ENCODE results near the gene GIGYF2. TPM values are rescaled to one million over a fixed set of nuclear protein-coding genes. Genes with fewer than 3 reads are reported as not detected.

Gene GIGYF2
- total RNA-seq, 1 donor, result 57.2 TPM

- H2AFZ ChIP-seq (ENCODE audit: low read length), result no peak overlapping the region
- TF ChIP-seq, protein P1, sequence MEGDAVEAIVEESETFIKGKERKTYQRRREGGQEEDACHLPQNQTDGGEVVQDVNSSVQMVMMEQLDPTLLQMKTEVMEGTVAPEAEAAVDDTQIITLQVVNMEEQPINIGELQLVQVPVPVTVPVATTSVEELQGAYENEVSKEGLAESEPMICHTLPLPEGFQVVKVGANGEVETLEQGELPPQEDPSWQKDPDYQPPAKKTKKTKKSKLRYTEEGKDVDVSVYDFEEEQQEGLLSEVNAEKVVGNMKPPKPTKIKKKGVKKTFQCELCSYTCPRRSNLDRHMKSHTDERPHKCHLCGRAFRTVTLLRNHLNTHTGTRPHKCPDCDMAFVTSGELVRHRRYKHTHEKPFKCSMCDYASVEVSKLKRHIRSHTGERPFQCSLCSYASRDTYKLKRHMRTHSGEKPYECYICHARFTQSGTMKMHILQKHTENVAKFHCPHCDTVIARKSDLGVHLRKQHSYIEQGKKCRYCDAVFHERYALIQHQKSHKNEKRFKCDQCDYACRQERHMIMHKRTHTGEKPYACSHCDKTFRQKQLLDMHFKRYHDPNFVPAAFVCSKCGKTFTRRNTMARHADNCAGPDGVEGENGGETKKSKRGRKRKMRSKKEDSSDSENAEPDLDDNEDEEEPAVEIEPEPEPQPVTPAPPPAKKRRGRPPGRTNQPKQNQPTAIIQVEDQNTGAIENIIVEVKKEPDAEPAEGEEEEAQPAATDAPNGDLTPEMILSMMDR (IDR thresholded peaks at IDR 0.05; ENCODE audit: extremely low read depth, low read depth, low read length), result no peak
Measured at GRCh38 chr2:232852676-232853075, 155.5 kb downstream of the GIGYF2 start.

GRCh38 chr2:232854082-232854481 is 157.0 kb downstream of the GIGYF2 start:
- Histone ChIP-seq H3K4me2 (ENCODE audit: insufficient read depth, low read length) (no peak overlapping the region), H3K9me3 (ENCODE audit: low read depth, low read length) (no peaks in the 10 kb centered on the region), H3K27ac (ENCODE audit: low read depth, low read length) (no peak overlapping the region), H3K36me3 (ENCODE audit: insufficient read depth, low read length) (peaks cover 53% of the 10 kb centered on the region), H3K27me3 (ENCODE audit: insufficient read depth, low read length) (no peaks in the 10 kb centered on the region), H4K20me1 (ENCODE audit: insufficient read depth, low read length) (no peaks in the 10 kb centered on the region), H3K4me1 (ENCODE audit: insufficient read depth, low read length) (peaks cover 30% of the 10 kb centered on the region), H2AFZ (ENCODE audit: low read length) (no peak overlapping the region), H3K4me3 (ENCODE audit: insufficient read depth, low read length) (no peak overlapping the region), H3K79me2 (ENCODE audit: insufficient read depth, low read length) (no peaks in the 10 kb centered on the region)
- DNase-seq (ENCODE audit: insufficient read length, low spot score, missing footprints), result peak; percentile 5
- TF ChIP-seq, protein P1 (IDR thresholded peaks at IDR 0.05; ENCODE audit: extremely low read depth, low read depth, low read length), result no peak

More at GRCh38 chr2:232852676-232853075, 155.5 kb downstream of the GIGYF2 start:
- no peaks in the 10 kb centered on the region for H3K79me2 ChIP-seq (ENCODE audit: insufficient read depth, low read length)
- H3K4me3 ChIP-seq (ENCODE audit: insufficient read depth, low read length), result no peak overlapping the region
- no peak overlapping the region for H3K27ac ChIP-seq (ENCODE audit: low read depth, low read length)
- H4K20me1 ChIP-seq (ENCODE audit: insufficient read depth, low read length), result no peaks in the 10 kb centered on the region
- H3K9me3 ChIP-seq (ENCODE audit: low read depth, low read length), result no peaks in the 10 kb centered on the region
- peaks cover 49% of the 10 kb centered on the region for H3K36me3 ChIP-seq (ENCODE audit: insufficient read depth, low read length)
- H3K27me3 ChIP-seq (ENCODE audit: insufficient read depth, low read length), result no peaks in the 10 kb centered on the region
- H3K4me2 ChIP-seq (ENCODE audit: insufficient read depth, low read length), result no peak overlapping the region
- H3K4me1 ChIP-seq (ENCODE audit: insufficient read depth, low read length), result peaks cover 30% of the 10 kb centered on the region
- DNase-seq (ENCODE audit: insufficient read length, low spot score, missing footprints), result peak; percentile 56

DNA sequence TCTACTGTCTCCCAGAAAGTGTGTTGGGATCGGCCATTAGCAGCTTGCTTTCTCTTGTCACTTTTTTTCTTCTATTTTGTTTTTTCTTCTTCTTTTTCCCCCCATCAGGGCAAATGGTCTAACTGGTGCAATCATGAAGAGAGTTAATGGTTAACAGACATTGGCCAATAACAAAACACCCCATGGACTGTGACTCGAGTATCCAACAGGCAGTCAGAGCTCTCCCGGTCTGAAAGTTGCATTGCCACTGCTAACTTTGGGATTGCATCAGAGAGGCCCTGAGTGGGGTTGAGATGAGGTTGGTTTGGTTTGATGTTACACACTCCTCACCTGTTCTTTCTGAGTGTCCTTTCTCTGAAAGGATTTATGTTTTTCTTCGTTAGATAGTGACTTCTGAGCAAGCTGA is 160.0 kb downstream of the GIGYF2 start:
- no peak overlapping the region for H3K4me3 ChIP-seq (ENCODE audit: insufficient read depth, low read length)
- no peaks in the 10 kb centered on the region for H3K79me2 ChIP-seq (ENCODE audit: insufficient read depth, low read length)
- no peaks in the 10 kb centered on the region for H3K27me3 ChIP-seq (ENCODE audit: insufficient read depth, low read length)
- TF ChIP-seq, protein P1 (IDR thresholded peaks at IDR 0.05; ENCODE audit: extremely low read depth, low read depth, low read length), result no peak
- H3K9me3 ChIP-seq (ENCODE audit: low read depth, low read length), result no peaks in the 10 kb centered on the region
- peaks cover 43% of the 10 kb centered on the region for H3K36me3 ChIP-seq (ENCODE audit: insufficient read depth, low read length)
- H4K20me1 ChIP-seq (ENCODE audit: insufficient read depth, low read length), result peaks cover 3% of the 10 kb centered on the region
- H3K27ac ChIP-seq (ENCODE audit: low read depth, low read length), result no peak overlapping the region
- DNase-seq (ENCODE audit: insufficient read length, low spot score, missing footprints), result peak; percentile 55
- H2AFZ ChIP-seq (ENCODE audit: low read length), result no peak overlapping the region
- H3K4me1 ChIP-seq (ENCODE audit: insufficient read depth, low read length), result peaks cover 25% of the 10 kb centered on the region
- H3K4me2 ChIP-seq (ENCODE audit: insufficient read depth, low read length), result no peak overlapping the region

- no peak for DNase-seq (ENCODE audit: insufficient read length, low spot score, missing footprints)
- no peaks in the 10 kb centered on the region for H3K27me3 ChIP-seq (ENCODE audit: insufficient read depth, low read length)
- H3K36me3 ChIP-seq (ENCODE audit: insufficient read depth, low read length), result peaks cover 43% of the 10 kb centered on the region
- H3K4me1 ChIP-seq (ENCODE audit: insufficient read depth, low read length), result peaks cover 7% of the 10 kb centered on the region
- no peaks in the 10 kb centered on the region for H3K79me2 ChIP-seq (ENCODE audit: insufficient read depth, low read length)
- H3K27ac ChIP-seq (ENCODE audit: low read depth, low read length), result no peak overlapping the region
- H2AFZ ChIP-seq (ENCODE audit: low read length), result no peak overlapping the region
- H4K20me1 ChIP-seq (ENCODE audit: insufficient read depth, low read length), result peaks cover 3% of the 10 kb centered on the region
- no peak overlapping the region for H3K4me2 ChIP-seq (ENCODE audit: insufficient read depth, low read length)
- TF ChIP-seq, protein P1 (IDR thresholded peaks at IDR 0.05; ENCODE audit: extremely low read depth, low read depth, low read length), result no peak
- H3K9me3 ChIP-seq (ENCODE audit: low read depth, low read length), result no peaks in the 10 kb centered on the region
- no peak overlapping the region for H3K4me3 ChIP-seq (ENCODE audit: insufficient read depth, low read length)
Measured at GRCh38 chr2:232859385-232859916, 162.3 kb downstream of the GIGYF2 start.

Data from osteoblast (primary cell).